HCT116 (cell line): ENCODE results near the gene NF1. TPM values are rescaled to one million over a fixed set of nuclear protein-coding genes. Genes with fewer than 3 reads are reported as not detected.

Experiments used
- ATAC-seq: fragments of 200-7000 bp; cut with Tn5 transposase; 2 replicates; pipeline ENCODE4 v1.9.1; 2020; ENCODE audit warnings: mild to moderate bottlenecking, moderate library complexity
- BruUV-seq: library from RNA; stranded (reverse); fragments of 400-500 nt; replicated peaks from 2 replicates; lab custom pipeline; 2021; lab: Mats Ljungman, UMichigan
- CTCF ChIA-PET: fragments of 300-600 bp; sonication (Branson Sonifier 250); formaldehyde crosslinking; loops from one replicate; lab custom pipeline; 2021; ENCODE audit warnings: antibody characterized with exemption; lab: Charles Lee
- POLR2A ChIA-PET: fragments of 300-600, 350-600 bp; sonication (Branson Sonifier 250); formaldehyde crosslinking; loops from one replicate; lab custom pipeline; 2021; ENCODE audit warnings: antibody characterized with exemption; lab: Charles Lee
- RAD21 ChIA-PET, 2 experiments: fragments of 300-600 bp; sonication (Branson Sonifier 250); formaldehyde crosslinking; loops; one replicate each; lab custom pipeline; 2023; ENCODE audit warnings: low total read pairs in 2 of 2; ENCODE audit not compliant: uncharacterized antibody in 2 of 2, unreplicated experiment in 2 of 2, low non-redundant PET in 1 of 2; lab: Charles Lee
- DNase-seq: peaks from one replicate; pipeline ENCODE4 v3.0.0-alpha.2; 2010; ENCODE audit warnings: low read depth, low spot score
- H2AFZ ChIP-seq: fragments of 200-600 bp; shearing (Covaris generic), sonication (generic); 2 replicates; pipeline ENCODE4 v1.6.1; 2017; ENCODE audit warnings: low read depth, mixed run types, mixed read lengths, antibody characterized with exemption, low read length; ENCODE audit not compliant: poor library complexity, severe bottlenecking
- H3K27ac ChIP-seq: 2 replicates; pipeline ENCODE4 v1.5.1; 2012; ENCODE audit warnings: low read depth, low read length
- H3K27me3 ChIP-seq: fragments of 200-600 bp; sonication (generic); 2 replicates; pipeline ENCODE4 v1.6.1; 2016; ENCODE audit warnings: mixed run types, low read length, mixed read lengths; ENCODE audit not compliant: insufficient read depth
- H3K36me3 ChIP-seq, 2 experiments: fragments of 200-500 bp in 1 of 2; fragments of 200-600 bp in 1 of 2; sonication (Bioruptor generic) in 1 of 2; sonication (generic) in 1 of 2; 2 replicates each; pipeline versions ENCODE4 v1.5.1 to v1.6.1; 2014 to 2016; ENCODE audit warnings: low read length in 2 of 2, inconsistent platforms in 1 of 2, mixed read lengths in 1 of 2, mixed run types in 1 of 2; ENCODE audit not compliant: insufficient read depth in 2 of 2, control insufficient read depth in 1 of 2
- H3K4me1 ChIP-seq, 2 experiments: fragments of 200-600 bp in 1 of 2; sonication (generic) in 1 of 2; 2 replicates each; pipeline versions ENCODE4 v1.5.1 to v1.6.1; 2012 to 2017; ENCODE audit warnings: low read length in 2 of 2, inconsistent platforms in 1 of 2, mild to moderate bottlenecking in 1 of 2, mixed read lengths in 1 of 2, mixed run types in 1 of 2, moderate library complexity in 1 of 2; ENCODE audit not compliant: insufficient read depth in 2 of 2, control insufficient read depth in 1 of 2
- H3K4me2 ChIP-seq: fragments of 200-600 bp; sonication (generic); 2 replicates; pipeline ENCODE4 v1.6.1; 2017; ENCODE audit warnings: mixed run types, low read length, mixed read lengths
- H3K4me3 ChIP-seq, 2 experiments: fragments of 200-600 bp in 1 of 2; sonication (generic) in 1 of 2; replicated peaks in 1 of 2; 2 replicates each; pipeline ENCODE4 v1.5.1; 2011 to 2016; ENCODE audit warnings: low read length in 2 of 2, control low read depth in 1 of 2, low read depth in 1 of 2, mild to moderate bottlenecking in 1 of 2, mixed read lengths in 1 of 2, mixed run types in 1 of 2
- H3K79me2 ChIP-seq: fragments of 200-600 bp; sonication (generic); 2 replicates; pipeline ENCODE4 v1.6.1; 2017; ENCODE audit warnings: mild to moderate bottlenecking, mixed run types, low read length, moderate library complexity, mixed read lengths; ENCODE audit not compliant: insufficient read depth
- H3K9ac ChIP-seq: fragments of 200-600 bp; sonication (generic); 2 replicates; pipeline ENCODE4 v1.6.1; 2016; ENCODE audit warnings: low read length, mixed read lengths
- H3K9me2 ChIP-seq: fragments of 200-600 bp; sonication (generic), shearing (Covaris generic); 2 replicates; pipeline ENCODE4 v1.6.1; 2017; ENCODE audit warnings: mixed run types, mild to moderate bottlenecking, moderate library complexity; ENCODE audit not compliant: insufficient read depth
- H3K9me3 ChIP-seq, 2 experiments: fragments of 200-500 bp in 1 of 2; fragments of 200-600 bp in 1 of 2; sonication (Bioruptor generic) in 1 of 2; sonication (generic) in 1 of 2; 2 replicates each; pipeline ENCODE4 v1.6.1; 2014 to 2017; ENCODE audit warnings: low read length in 2 of 2, mixed read lengths in 2 of 2, inconsistent platforms in 1 of 2, low read depth in 1 of 2, mild to moderate bottlenecking in 1 of 2, mixed run types in 1 of 2, moderate library complexity in 1 of 2; ENCODE audit not compliant: control insufficient read depth in 1 of 2, insufficient read depth in 1 of 2
- H4K20me1 ChIP-seq: fragments of 200-600 bp; sonication (generic), shearing (Covaris generic); 2 replicates; pipeline ENCODE4 v1.6.1; 2017; ENCODE audit warnings: mixed run types, mild to moderate bottlenecking, moderate library complexity; ENCODE audit not compliant: insufficient read depth
- CEBPB ChIP-seq: IDR thresholded peaks from 2 replicates; pipeline ENCODE4 v1.6.1; 2012; ENCODE audit warnings: low read depth
- ELF1 ChIP-seq: IDR thresholded peaks from 2 replicates; pipeline ENCODE4 v1.6.1; 2012; ENCODE audit warnings: low read depth, borderline replicate concordance
- FOSL1 ChIP-seq: IDR thresholded peaks from 2 replicates; pipeline ENCODE4 v1.6.1; 2012; ENCODE audit warnings: low read depth
- POLR2A ChIP-seq: IDR thresholded peaks from 2 replicates; pipeline ENCODE4 v1.7.0; 2011; ENCODE audit warnings: borderline replicate concordance; ENCODE audit not compliant: insufficient read depth, insufficient read length; ENCODE audit errors: extremely low read depth
- POLR2AphosphoS5 ChIP-seq: IDR thresholded peaks from 2 replicates; pipeline ENCODE4 v1.6.1; 2011; ENCODE audit warnings: mild to moderate bottlenecking, low read depth, low read length, moderate library complexity
- RAD21 ChIP-seq: IDR thresholded peaks from 2 replicates; pipeline ENCODE4 v1.6.1; 2012; ENCODE audit warnings: low read depth, mild to moderate bottlenecking
- SRF ChIP-seq: IDR thresholded peaks from 2 replicates; pipeline ENCODE4 v1.6.1; 2012; ENCODE audit warnings: low read depth
- YY1 ChIP-seq: IDR thresholded peaks from 2 replicates; pipeline ENCODE4 v1.6.1; 2011; ENCODE audit warnings: low read length, low read depth, moderate library complexity, mild to moderate bottlenecking; ENCODE audit not compliant: insufficient replicate concordance; ENCODE audit errors: extremely low read depth
- ZFX ChIP-seq: fragments of 450-650 bp; IDR thresholded peaks from 2 replicates; pipeline ENCODE4 v1.6.1; 2017
- intact Hi-C: fragments of 100-400 bp; cut with micrococcal nuclease; formaldehyde crosslinking; loops from 2 replicates; pipeline ENCODE4 v1.10.0; 2022
- total RNA-seq: library from RNA; stranded (reverse); gene quantifications from one replicate; pipeline ENCODE4 v1.2.1, GENCODE V29; 2021; ENCODE audit not compliant: unreplicated experiment
- TF ChIP-seq, protein P1 (sequence below): IDR thresholded peaks from 2 replicates; pipeline ENCODE4 v1.6.1; 2012; ENCODE audit warnings: low read depth
- TF ChIP-seq, protein P2 (sequence below): IDR thresholded peaks from 2 replicates; pipeline ENCODE4 v1.6.1; 2012
- TF ChIP-seq, protein P3 (sequence below): IDR thresholded peaks from 2 replicates; pipeline ENCODE4 v1.6.1; 2011; ENCODE audit warnings: mild to moderate bottlenecking, low read length, moderate library complexity; ENCODE audit not compliant: insufficient replicate concordance; ENCODE audit errors: extremely low read depth
- TF ChIP-seq, protein P4 (sequence below), 3 experiments: fragments of 200-600 bp in 1 of 3; sonication (generic) in 1 of 3; IDR thresholded peaks in 2 of 3; conservative IDR thresholded peaks in 1 of 3; 2 replicates each; pipeline ENCODE4 v1.5.1; 2012 to 2017; ENCODE audit warnings: low read depth in 2 of 3, low read length in 2 of 3, antibody characterized with exemption in 1 of 3, borderline replicate concordance in 1 of 3, control low read depth in 1 of 3, mild to moderate bottlenecking in 1 of 3, mixed read lengths in 1 of 3, mixed run types in 1 of 3, moderate library complexity in 1 of 3; ENCODE audit not compliant: insufficient read depth in 1 of 3

The NF1 gene
- total RNA-seq, 1 experiment from 2014 or later = 20.8 TPM

DNA sequence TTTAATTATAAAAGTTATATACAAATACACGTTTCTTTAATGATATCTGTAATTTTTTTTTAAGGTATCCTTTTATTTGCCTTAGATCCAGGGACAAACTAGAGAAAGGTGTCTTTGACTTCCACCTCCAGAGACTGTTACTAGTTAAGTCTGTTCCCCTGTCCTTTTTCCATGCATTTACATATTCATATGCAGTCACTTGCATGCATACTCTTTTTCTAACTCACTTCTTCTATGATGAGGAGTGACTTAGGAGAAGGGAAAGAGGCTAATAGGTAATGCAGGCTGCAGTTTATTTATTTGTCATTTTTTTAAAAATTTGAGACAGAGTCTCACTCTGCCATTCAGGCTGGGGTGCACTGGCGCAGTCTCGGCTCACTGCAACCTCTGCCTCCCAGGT lies 141.4 kb downstream of the NF1 start:
- BruUV-seq = no TSS peak
- Histone ChIP-seq H2AFZ (no peak overlapping the region), H3K36me3 (peaks cover 22 to 26% of the 10 kb centered on the region in 2 experiments; a peak in 3 of 4 replicates), H4K20me1 (no peaks in the 10 kb centered on the region), H3K4me3 (no peak overlapping the region), H3K27me3 (no peaks in the 10 kb centered on the region), H3K79me2 (no peaks in the 10 kb centered on the region), H3K9ac (no peak overlapping the region), H3K4me1 (no peaks in the 10 kb centered on the region), H3K27ac (no peak overlapping the region), H3K9me2 (no peaks in the 10 kb centered on the region), H3K4me2 (no peak overlapping the region), H3K9me3 (no peaks in the 10 kb centered on the region)
- intact Hi-C loops = no loop called here
- no peak for DNase-seq
- ATAC-seq = no peak
- RAD21 ChIA-PET = no interaction called here
- TF ChIP-seq, protein P1, sequence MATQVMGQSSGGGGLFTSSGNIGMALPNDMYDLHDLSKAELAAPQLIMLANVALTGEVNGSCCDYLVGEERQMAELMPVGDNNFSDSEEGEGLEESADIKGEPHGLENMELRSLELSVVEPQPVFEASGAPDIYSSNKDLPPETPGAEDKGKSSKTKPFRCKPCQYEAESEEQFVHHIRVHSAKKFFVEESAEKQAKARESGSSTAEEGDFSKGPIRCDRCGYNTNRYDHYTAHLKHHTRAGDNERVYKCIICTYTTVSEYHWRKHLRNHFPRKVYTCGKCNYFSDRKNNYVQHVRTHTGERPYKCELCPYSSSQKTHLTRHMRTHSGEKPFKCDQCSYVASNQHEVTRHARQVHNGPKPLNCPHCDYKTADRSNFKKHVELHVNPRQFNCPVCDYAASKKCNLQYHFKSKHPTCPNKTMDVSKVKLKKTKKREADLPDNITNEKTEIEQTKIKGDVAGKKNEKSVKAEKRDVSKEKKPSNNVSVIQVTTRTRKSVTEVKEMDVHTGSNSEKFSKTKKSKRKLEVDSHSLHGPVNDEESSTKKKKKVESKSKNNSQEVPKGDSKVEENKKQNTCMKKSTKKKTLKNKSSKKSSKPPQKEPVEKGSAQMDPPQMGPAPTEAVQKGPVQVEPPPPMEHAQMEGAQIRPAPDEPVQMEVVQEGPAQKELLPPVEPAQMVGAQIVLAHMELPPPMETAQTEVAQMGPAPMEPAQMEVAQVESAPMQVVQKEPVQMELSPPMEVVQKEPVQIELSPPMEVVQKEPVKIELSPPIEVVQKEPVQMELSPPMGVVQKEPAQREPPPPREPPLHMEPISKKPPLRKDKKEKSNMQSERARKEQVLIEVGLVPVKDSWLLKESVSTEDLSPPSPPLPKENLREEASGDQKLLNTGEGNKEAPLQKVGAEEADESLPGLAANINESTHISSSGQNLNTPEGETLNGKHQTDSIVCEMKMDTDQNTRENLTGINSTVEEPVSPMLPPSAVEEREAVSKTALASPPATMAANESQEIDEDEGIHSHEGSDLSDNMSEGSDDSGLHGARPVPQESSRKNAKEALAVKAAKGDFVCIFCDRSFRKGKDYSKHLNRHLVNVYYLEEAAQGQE = no peak
- TF ChIP-seq POLR2A = no peak
- no peak for TF ChIP-seq ELF1
- TF ChIP-seq, protein P2, sequence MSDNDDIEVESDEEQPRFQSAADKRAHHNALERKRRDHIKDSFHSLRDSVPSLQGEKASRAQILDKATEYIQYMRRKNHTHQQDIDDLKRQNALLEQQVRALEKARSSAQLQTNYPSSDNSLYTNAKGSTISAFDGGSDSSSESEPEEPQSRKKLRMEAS = no peak
- TF ChIP-seq SRF = no peak
- TF ChIP-seq FOSL1 = no peak
- no peak for TF ChIP-seq ZFX
- CTCF ChIA-PET = no interaction called here
- POLR2A ChIA-PET = no interaction called here

DNA sequence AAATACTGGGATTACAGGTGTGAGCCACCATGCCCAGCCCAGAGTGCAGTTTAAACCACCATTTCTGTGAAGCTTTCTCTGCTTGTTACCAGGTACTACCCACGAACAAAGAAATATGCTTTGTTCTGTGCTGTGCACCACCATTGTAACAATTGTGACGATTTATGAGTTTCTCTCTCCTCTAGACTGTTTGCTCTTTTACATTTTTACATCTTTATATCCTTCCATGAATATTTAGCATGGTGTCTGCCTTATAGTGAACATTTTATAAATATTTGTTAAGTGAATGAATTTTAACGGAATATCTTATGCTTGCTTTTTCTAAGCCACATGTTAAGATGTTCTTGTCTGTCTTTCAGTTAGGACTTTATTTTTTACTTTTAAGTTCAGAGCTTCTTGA lies 141.9 kb downstream of the NF1 start:
- CTCF ChIA-PET = no interaction called here
- H2AFZ ChIP-seq = no peak overlapping the region
- no peak overlapping the region for H3K4me3 ChIP-seq
- H3K9me3 ChIP-seq = no peaks in the 10 kb centered on the region
- H3K36me3 ChIP-seq = peaks cover 22 to 24% of the 10 kb centered on the region in 2 experiments; a peak in 3 of 4 replicates
- H3K79me2 ChIP-seq = no peaks in the 10 kb centered on the region
- H3K9ac ChIP-seq = no peak overlapping the region
- H4K20me1 ChIP-seq = no peaks in the 10 kb centered on the region
- POLR2A ChIA-PET = no interaction called here
- DNase-seq = no peak
- ATAC-seq = no peak
- no TSS peak for BruUV-seq
- H3K27me3 ChIP-seq = no peaks in the 10 kb centered on the region
- RAD21 ChIA-PET = no interaction called here
- intact Hi-C loops = no loop called here
- H3K27ac ChIP-seq = no peak overlapping the region
- no peaks in the 10 kb centered on the region for H3K9me2 ChIP-seq
- no peak overlapping the region for H3K4me2 ChIP-seq
- H3K4me1 ChIP-seq = no peaks in the 10 kb centered on the region
- TF ChIP-seq RAD21 = no peak
- TF ChIP-seq CEBPB = no peak
- no peak for TF ChIP-seq FOSL1
- TF ChIP-seq POLR2A = no peak
- TF ChIP-seq ZFX = no peak
- TF ChIP-seq, protein P3, sequence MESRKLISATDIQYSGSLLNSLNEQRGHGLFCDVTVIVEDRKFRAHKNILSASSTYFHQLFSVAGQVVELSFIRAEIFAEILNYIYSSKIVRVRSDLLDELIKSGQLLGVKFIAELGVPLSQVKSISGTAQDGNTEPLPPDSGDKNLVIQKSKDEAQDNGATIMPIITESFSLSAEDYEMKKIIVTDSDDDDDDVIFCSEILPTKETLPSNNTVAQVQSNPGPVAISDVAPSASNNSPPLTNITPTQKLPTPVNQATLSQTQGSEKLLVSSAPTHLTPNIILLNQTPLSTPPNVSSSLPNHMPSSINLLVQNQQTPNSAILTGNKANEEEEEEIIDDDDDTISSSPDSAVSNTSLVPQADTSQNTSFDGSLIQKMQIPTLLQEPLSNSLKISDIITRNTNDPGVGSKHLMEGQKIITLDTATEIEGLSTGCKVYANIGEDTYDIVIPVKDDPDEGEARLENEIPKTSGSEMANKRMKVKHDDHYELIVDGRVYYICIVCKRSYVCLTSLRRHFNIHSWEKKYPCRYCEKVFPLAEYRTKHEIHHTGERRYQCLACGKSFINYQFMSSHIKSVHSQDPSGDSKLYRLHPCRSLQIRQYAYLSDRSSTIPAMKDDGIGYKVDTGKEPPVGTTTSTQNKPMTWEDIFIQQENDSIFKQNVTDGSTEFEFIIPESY = no peak
- TF ChIP-seq, protein P4, sequence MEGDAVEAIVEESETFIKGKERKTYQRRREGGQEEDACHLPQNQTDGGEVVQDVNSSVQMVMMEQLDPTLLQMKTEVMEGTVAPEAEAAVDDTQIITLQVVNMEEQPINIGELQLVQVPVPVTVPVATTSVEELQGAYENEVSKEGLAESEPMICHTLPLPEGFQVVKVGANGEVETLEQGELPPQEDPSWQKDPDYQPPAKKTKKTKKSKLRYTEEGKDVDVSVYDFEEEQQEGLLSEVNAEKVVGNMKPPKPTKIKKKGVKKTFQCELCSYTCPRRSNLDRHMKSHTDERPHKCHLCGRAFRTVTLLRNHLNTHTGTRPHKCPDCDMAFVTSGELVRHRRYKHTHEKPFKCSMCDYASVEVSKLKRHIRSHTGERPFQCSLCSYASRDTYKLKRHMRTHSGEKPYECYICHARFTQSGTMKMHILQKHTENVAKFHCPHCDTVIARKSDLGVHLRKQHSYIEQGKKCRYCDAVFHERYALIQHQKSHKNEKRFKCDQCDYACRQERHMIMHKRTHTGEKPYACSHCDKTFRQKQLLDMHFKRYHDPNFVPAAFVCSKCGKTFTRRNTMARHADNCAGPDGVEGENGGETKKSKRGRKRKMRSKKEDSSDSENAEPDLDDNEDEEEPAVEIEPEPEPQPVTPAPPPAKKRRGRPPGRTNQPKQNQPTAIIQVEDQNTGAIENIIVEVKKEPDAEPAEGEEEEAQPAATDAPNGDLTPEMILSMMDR (IDR thresholded peaks at IDR 0.05 in 2 of 3, conservative IDR thresholded peaks at IDR 0.05 in 1 of 3; ENCODE audit: borderline replicate concordance in 1 of 3, insufficient read depth in 1 of 3, low read depth in 2 of 3, low read length in 2 of 3) = no peak
- TF ChIP-seq POLR2AphosphoS5 = no peak
- TF ChIP-seq ELF1 = no peak
- TF ChIP-seq YY1 = no peak
